IPS-NIHi7 (cell line): Measurements from ENCODE around the gene SLC1A3.
"Not testable (repeated sequence)": the region's sequence is repeated elsewhere in the genome, so short reads cannot be mapped to it uniquely, and the experiment has no call there.

ENCODE experiments used
- DNase-seq: peaks from one replicate; pipeline ENCODE4 v3.0.0; 2012; ENCODE audit warnings: mixed read lengths; ENCODE audit errors: extremely low spot score

SLC1A3 gene

DNA sequence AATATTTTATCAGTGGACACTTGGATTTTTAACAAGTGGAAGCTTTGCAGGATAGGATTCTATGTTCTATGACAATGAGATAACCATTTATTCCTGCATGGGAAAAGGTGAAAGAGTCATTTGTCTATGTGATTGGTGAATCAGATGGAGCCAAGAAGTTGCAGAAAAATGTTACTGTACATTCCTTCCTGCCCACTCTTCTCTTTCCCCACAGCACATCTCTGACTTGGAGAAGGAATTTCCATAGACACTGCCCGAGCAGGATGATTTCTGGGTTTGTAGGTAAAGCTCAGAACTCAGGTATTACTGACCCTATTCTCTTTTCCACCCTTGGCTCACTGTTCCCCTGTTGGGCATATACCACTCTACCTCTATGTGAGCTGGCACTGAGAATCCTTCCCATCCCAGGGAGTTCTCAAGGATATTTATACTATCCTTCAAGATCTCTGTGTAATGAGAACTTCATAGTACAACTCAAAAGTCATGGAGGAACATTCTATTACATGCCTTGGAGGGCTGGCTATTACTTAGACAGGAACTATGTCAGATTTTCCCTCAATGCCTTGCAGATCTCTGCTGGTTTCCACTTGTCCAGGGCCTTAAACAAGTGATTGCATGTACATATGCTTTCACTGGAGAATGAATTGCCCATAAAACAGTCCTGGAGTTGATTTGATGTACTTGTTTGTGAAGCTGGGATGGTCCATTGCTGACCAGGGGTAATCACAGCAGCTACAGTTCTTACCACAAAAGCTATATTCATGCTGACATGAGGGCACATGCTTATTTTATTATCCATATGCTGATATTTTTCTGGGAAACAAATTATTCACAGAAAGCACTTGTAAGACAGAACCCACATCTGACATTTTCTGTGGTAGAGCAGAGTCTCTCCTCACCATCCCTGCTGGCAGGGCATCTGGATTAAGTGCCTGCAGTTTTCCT lies 24.1 kb downstream of the SLC1A3 start:
- no peak for DNase-seq

DNA sequence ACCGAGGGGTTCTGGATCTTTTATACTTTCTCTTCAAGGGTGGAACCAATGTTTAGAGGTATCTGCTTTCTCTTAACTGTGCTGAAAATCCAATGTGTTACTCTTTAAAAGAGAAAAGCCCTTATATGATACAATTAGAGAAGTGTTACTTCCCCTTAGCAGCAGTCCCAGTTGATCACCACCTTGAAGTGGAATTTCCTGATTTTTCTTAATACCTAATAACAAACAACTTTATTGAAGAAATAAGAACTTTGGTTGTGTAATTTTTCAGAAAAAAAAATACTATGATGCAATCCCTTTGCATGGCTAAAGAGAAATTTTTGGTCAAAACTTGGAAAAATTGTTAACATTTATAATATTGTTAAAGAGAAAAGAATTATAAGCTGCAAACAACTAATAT lies 24.7 kb downstream of the SLC1A3 start:
- no peak for DNase-seq

DNA sequence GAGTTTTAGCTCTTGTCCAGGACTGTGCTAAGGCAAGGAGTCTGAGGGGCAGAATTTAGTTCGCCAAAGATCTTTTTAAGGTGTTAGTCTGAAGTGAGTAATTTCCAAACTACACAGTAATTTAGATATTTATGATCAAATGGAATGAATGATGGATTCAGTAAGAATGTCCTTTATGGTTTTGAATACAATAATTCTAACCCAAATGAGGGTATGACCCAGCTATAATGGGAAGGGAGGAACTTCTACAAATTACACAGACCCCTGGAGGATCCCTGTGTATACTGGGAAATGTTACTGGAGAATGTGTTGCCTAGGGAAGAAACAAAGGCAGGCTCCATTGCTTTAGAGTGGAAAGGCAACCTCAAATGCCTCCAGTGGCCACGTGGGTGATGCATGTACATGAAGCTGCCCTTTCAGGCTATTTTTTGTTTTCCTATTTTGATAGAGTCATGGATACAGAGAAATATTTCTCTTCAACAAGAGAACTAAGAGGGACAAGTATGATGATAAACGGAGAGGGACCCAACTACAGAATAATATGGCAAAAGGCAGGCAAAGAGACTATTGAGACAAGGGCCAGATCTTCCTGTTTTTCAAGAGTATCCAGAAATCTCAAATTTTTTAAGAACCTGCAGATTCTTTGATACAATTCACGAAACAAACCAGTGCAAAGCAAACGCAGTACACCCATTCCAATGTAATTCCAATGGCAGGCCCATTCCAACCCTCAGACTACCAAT lies 25.4 kb downstream of the SLC1A3 start:
- no peak for DNase-seq

DNA sequence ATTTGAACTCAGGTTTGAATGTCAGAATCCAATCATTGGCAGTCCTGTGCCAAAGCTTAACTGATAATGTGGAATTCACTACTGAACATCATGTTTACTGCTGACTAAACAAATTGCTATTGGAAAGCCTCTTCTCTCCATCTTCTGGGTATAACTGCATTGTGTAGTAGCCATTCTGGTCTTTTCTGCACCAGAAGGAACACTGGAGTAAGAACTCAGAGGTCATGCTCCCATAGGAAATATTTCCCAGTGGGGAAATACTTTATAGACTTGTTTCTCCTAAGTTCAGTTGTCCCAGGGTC lies 25.9 kb downstream of the SLC1A3 start:
- DNase-seq = no peak

DNA sequence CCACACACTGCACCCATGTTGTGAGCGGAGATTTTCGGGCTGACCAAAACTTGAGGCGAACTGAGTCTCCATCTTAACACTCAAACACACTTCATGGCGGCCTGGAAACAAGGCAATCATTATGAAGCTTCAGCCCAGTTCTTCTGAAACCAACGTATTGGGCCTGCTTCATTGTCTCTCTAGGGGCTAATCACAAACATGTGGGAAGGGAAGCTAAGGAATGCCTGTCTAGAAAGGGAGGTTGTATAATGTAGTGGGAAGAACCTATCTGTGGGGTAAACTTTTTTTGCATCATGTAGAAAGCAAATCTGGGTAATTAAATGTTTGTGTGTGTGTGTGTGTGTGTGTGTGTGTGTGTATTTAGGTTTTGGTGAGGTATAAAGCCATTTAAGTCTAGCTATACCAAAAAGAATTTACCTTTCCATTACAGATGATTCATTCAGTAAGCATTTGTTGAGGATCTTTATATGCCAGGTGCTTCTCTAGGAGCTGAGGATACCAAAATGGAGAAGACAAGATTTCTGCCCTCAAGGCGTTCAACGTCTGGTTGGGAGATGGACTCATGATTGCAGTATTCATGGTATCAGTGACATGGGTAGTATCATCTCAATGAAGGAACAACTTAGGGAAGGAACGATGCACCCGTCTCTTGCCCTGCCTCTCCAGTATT lies 29.4 kb downstream of the SLC1A3 start:
- no peak for DNase-seq

DNA sequence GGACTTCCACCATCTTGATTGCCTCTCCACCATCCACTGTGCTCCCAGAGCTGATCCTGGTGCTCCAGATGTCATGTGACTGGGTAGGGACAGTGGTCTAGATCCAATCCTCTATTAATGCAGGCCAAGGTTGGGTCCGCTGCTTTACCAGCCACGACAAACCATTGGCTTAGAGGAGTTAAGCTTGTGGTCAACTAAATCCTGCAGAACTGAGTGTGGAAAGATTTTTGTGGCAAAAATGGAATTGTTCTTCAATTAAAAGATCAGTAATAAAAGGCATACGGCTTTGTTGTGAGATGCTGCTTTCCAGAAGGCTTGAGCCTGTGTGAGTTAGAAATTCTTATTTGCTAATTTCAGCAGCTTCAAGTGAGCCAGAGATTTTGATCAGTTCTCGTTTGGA lies 30.7 kb downstream of the SLC1A3 start:
- no peak for DNase-seq

DNA sequence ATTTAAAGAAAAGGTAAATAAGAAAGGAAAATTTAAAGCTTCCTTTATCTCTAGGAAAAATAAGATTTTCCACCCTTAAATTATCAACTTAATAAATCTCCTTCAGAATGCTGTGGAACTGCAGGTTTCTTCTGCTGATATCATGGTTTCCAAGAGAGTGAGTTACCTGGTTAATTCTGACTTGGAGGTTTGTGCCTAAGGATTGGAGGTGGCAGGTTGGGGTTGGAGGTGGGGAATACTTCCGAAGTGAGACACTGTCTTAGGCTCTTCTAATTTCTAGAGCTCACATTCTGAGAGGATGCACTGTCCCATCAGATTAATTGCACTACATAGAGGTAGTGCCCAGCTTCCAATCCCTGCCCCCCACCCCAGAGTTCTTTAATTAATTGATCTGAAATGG lies 31.1 kb downstream of the SLC1A3 start:
- DNase-seq = no peak

DNA sequence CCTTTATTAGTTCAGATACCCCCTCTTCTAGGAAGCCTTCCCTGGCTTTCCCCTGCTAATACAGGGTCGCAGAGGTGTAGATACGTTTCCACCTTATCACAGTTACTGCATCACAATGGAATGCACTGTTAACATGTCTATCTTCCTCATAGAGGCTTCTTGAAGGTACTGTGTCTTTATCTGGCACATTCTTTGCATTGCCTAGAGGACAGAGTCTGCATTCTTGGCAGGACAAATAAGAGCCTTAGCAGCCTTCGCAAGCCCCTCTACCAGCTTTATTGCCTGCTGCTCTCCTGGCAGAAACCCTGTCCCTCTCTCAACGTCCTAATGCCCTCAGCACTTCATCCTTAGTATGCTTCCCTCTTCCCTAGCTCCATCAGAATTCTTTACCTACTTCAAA lies 31.6 kb downstream of the SLC1A3 start:
- DNase-seq = peak; percentile 24

DNA sequence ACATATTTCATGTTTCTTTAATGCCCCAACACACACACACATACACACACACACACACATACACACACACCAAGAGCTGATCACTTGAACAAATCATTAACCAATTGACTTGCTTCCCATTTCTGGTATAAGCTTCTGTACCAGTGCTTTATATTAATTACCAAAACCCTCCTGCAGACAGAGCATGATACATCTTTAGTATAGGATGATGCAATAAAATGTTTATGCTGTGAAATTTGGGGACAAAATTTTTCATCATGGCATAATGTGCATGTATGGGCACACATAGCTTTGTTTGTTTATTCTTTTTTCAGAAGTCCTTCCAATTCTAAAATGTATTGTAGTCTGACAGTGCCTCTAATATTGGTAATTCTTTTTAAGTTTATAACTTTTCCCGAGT lies 34.5 kb downstream of the SLC1A3 start:
- DNase-seq = no peak

DNA sequence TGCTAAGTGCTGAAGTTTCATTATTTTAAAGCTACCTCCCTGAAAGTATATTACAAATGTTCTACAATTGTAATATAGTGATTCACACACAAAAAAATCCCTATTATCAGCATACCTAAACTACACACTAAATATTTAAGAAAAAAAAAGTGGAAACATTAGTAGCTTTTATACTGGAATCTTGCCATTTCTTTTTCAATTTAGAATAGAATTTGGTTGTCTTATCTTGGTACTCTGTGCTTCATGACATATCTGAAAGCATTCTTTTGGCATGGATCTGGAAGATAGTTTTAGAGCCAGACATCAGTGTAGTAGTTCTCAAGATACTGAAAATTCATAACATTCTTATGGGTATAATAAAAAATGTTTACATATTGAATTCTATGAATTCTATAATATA lies 35.0 kb downstream of the SLC1A3 start:
- no peak for DNase-seq

DNA sequence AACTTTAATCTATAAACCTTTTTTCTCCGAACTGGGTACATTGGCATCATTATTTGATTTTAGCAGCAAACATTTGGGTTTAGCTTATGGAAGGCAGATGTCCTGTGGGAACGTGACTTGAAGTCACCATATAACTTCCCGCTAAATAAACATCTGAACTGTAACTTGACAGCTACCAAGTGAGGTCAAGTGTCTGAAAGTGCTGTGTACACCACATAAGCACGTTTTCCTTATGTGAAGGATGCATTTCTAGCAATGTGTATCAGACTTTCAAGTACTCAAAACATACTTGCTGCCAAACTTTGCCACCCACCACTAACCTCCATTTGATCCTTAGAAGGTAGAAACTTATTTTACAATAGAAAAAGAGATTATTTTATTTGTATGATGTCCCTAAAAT lies 35.7 kb downstream of the SLC1A3 start:
- DNase-seq = no peak

DNA sequence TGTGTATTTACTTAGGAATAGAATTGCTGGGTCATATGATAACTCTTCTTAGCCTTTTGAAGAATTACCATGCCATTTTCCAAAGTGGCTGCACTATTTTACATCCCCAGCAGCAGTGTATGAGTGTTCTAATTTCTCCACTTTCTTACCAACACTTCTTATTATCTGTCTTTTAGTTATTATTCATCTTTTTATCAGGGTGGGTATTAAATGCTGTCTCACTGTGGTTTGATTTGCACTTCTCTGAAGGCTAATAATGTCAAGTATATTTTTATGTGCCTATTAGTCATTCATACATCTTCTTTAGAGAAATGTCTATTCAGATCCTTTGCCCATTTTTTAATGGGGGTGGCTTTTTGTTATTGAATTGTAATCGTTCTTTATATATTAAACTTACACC lies 36.8 kb downstream of the SLC1A3 start:
- DNase-seq = no peak

DNA sequence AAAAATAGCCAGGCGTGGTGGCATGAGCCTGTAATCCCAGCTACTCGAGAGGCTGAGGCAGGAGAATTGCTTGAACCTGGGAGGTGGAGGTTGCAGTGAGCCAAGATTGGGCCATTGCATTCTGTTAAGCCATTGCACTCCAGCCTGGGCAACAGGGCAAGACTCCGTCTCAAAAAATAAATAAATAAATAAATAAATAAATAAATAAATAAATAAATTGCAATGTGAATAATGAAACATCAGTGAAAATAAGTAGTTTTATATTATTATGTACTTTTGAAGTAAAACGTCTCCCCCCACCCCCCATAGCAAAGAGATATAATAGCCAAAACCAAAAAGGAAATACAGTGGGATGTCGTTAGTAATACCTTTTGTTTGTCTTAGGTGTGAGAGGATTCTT lies 37.4 kb downstream of the SLC1A3 start:
- not testable (repeated sequence) for DNase-seq

DNA sequence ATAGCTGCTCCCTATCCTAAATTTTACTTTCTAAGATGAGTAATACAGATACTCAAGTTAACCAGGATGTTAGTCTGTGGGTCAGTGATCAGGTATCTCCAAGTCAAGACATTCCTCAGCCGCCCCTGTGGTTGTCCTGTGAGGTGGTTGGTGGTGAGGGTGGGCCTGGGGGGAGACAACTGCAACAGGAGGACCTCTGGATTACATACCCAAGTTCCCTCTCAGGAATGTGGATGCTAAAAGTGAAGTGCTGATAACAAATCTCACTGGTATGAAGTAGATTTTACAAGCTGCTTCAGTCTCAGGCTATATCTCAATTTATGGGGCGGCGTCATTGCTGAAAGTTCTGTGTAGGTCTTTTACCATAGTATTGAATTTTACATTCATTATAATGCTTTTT lies 38.3 kb downstream of the SLC1A3 start:
- peak; percentile 33 for DNase-seq

DNA sequence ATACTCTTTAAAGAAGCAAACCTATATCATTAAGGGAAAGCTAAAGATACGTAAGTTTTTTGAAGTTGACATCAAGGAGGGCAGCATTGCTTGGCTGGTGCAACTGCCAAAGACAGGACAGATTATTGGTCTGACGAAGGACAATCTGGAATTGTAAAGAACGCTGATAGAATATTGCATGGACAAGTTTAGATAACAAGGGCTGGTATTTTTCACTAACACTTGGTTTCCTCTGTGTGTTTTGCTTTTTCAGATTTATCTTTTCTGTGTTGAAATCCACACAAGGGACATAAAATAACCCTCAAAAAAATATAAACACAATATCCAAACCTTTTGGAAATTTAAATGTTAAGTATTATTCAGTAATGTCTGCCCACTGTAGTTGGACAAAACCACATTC lies 39.7 kb downstream of the SLC1A3 start:
- no peak for DNase-seq

DNA sequence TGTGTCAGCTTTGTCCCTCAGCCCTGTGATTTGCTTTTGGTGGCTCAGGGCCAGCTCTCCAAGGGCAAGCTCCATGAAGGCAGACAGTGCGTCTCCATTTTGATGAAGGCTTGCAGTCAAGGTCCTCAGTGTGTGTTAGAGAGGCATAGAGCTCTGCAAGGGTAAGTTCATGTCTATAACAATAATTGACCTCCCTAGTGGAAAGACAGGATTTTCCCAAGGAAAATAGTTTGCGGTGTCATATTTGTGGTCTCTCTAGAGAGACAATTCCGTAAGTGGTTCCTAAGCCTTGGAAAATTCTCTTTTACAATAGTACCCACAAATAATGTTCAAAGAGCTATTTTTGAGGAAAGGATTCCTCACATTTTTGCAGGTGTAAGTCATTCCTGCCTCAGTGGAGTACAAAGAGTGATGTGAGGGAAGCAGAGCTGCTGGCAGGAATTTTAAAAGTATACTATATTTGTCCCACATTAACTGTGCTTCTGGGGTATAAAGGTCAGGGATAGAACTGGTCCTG lies 40.2 kb downstream of the SLC1A3 start:
- no peak for DNase-seq

DNA sequence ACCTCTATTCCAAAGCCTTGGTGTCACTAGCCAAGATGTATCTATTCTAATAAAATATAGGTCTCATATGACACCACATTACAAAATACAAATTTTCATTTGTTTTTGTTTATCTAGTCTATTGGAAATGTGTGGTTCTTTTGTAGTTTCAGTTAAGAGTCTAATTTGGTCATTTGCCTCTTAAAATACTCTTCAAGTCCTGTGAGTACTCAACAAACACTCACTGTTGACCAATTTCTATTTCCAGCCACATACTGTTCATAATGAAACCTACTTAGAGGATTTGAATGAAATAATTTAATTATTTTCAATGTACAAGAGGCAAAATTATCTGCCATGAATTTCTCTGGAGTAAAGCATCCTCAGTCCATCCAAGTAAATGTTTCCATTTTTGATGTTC lies 40.6 kb downstream of the SLC1A3 start:
- DNase-seq = no peak

DNA sequence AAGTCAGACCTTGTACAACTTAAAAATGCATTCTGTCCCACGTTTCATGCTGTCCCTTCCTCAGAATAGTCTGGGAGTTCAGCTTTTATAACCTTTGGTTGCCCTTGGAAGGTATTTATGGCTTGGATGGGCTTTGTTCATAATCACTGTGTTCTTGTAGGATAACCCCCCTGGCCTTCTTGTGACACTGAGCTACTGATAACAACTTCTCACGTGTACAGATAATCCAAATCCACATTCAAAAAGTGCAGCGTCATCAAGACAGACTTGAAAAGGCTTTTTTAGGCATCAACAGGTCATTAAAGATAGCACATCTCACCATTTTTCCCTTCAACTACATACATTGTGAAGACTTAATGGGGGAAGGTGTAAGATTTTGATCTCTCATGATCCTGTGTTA lies 42.0 kb downstream of the SLC1A3 start:
- DNase-seq = no peak

DNA sequence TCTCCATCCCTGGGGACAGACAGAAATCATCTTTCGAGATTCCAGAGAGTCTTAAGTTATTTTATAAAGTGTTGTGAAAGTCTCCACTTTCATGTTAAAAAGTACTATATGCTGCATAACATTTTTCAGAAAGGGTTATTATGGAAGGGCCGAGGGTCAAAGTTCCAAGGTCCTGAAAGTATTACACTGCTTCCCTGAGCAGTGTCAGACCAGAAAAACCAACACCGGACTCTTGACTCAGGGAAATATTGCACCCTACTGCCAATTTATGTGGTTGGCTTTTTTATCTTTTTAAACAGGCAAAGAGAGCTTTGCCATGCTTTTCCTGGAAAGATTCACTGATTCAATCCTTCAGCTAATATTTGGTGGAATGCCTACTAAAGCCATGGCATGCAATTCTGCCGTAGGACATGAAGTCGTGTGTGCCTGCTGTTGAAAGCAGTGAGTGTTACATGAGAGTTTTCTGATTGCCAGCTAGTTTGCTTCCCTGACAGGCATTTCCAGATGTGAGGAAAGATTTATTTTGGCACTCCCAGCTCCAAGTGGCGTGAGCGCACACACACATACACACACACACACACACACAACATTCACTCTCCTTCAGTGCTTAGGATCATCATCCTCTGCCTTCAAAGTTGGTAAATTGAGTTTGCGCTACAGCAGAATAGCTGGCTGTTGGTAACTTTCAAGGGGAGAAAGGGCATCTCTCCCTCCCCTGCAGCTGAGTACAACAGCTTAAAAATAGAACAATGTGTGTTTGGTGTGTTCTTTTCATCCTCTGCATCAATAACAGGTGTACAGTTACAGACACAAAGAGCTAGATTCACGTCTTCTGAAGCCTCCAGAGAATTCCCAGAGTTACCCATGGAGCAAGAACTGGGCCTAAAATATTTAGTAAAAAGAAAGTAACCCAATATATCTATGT lies 45.6 kb downstream of the SLC1A3 start:
- DNase-seq = no peak

DNA sequence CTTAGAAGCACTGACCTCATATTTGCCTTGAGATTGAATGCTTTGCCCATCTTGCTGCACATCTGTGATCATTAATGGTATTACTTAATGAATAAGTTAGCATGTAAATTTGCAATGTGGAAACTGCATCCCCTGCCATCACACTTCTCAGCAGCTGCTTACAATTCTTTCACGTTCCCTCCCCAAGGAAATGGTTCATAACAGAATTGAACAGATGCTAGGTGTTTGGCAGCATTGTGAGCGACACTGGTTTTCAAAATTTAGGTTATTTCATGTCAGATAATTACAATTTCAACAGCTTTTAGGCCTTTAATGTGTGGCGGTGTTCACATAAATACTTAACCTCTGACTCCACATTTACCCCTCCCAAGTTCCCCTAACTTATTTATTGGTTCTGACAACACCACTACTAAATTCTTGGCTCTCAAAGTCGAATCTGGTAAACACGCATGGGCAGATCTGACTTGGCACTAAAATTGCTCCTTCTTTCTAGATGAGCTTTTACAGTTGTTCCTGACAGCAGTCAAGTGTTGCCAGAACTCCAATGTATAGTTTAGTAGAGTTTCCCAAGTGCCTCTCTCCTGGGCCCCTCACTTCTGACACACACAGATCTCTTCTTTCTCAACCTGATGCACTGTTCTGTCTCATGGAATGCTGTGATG lies 46.8 kb downstream of the SLC1A3 start:
- DNase-seq = no peak

DNA sequence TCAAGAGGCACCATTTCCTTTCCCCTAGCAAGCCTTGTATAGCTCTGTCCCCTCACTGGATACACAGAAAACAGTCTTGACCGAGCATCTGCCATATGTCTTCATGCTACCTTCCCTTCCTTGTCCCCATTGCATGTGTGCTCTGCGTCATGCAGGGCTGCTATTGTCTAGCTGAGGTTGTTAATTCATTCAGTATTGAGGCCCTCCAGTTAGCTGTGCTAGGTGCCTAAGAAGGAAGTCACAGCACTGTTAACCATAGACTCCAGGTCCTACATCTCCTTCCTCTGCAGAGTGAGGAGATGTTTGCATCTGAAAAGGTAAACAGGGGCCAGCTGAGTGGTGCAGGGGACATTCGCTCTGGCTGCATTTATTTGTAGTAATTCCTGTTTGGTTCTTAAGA lies 48.2 kb downstream of the SLC1A3 start:
- DNase-seq = no peak
